IMR-90 (cell line): ENCODE data around the gene CRHBP. TPM values are rescaled to one million over a fixed set of nuclear protein-coding genes. Genes with fewer than 3 reads are reported as not detected.

Experiments used
- ATAC-seq: fragments of 200-7000 bp; cut with Tn5 transposase; 2 replicates; pipeline ENCODE4 v1.9.1; 2020; ENCODE audit warnings: low read depth, mild to moderate bottlenecking, moderate library complexity
- BruUV-seq: library from RNA; stranded (reverse); fragments of 400-500 nt; replicated peaks from 2 replicates; lab custom pipeline; 2021; lab: Mats Ljungman, UMichigan
- CTCF ChIA-PET: fragments of 300-600 bp; formaldehyde crosslinking; extraction: SDS; loops from one replicate; lab custom pipeline; 2021; ENCODE audit warnings: antibody characterized with exemption; lab: Yijun Ruan, JAX
- POLR2A ChIA-PET: fragments of 300-600 bp; sonication (Branson Sonifier 250); formaldehyde crosslinking; loops from one replicate; lab custom pipeline; 2022; ENCODE audit warnings: antibody characterized with exemption; ENCODE audit not compliant: unreplicated experiment; lab: Charles Lee
- DNase-seq: peaks from one replicate; pipeline ENCODE4 v3.0.0; 2013
- H2AFZ ChIP-seq: replicated peaks from 2 replicates; pipeline ENCODE3; 2013; ENCODE audit warnings: low read length, mild to moderate bottlenecking; ENCODE audit not compliant: poor library complexity
- H2AK5ac ChIP-seq: 2 replicates; pipeline ENCODE4 v1.6.1; 2013; ENCODE audit warnings: low read depth, low read length, inconsistent platforms
- H2AK9ac ChIP-seq: replicated peaks from 2 replicates; pipeline ENCODE3; 2013; ENCODE audit warnings: mild to moderate bottlenecking, low read depth, low read length, moderate library complexity; ENCODE audit not compliant: poor library complexity
- H2BK120ac ChIP-seq: 2 replicates; pipeline ENCODE4 v1.6.1; 2013; ENCODE audit warnings: low read depth, low read length, inconsistent platforms
- H2BK15ac ChIP-seq: 3 replicates; pipeline ENCODE4 v1.6.1; 2013; ENCODE audit warnings: low read depth, low read length, inconsistent platforms
- H2BK20ac ChIP-seq: 2 replicates; pipeline ENCODE4 v1.6.1; 2013; ENCODE audit warnings: low read depth, mild to moderate bottlenecking, inconsistent platforms, low read length, moderate library complexity
- H2BK5ac ChIP-seq: 2 replicates; pipeline ENCODE4 v1.6.1; 2013; ENCODE audit warnings: mild to moderate bottlenecking, low read depth, low read length, inconsistent platforms; ENCODE audit not compliant: poor library complexity, severe bottlenecking
- H3K14ac ChIP-seq: replicated peaks from 2 replicates; pipeline ENCODE4 v1.6.1; 2013; ENCODE audit warnings: low read depth, low read length, inconsistent platforms
- H3K18ac ChIP-seq: 2 replicates; pipeline ENCODE4 v1.6.1; 2013; ENCODE audit warnings: low read depth, low read length, control low read depth
- H3K23ac ChIP-seq: 2 replicates; pipeline ENCODE4 v1.6.1; 2013; ENCODE audit warnings: low read depth, low read length, inconsistent platforms
- H3K27ac ChIP-seq: 2 replicates; pipeline ENCODE4 v1.5.1; 2013; ENCODE audit warnings: mild to moderate bottlenecking, control low read depth, low read length; ENCODE audit not compliant: insufficient read depth
- H3K27me3 ChIP-seq: 2 replicates; pipeline ENCODE4 v1.6.1; 2013; ENCODE audit warnings: low read length; ENCODE audit not compliant: control insufficient read depth, insufficient read depth
- H3K36me3 ChIP-seq: 2 replicates; pipeline ENCODE4 v1.6.1; 2013; ENCODE audit warnings: low read length, mixed read lengths; ENCODE audit not compliant: control insufficient read depth, insufficient read depth
- H3K4ac ChIP-seq: 2 replicates; pipeline ENCODE4 v1.6.1; 2013; ENCODE audit warnings: low read depth, low read length, inconsistent platforms
- H3K4me1 ChIP-seq: 2 replicates; pipeline ENCODE4 v1.6.1; 2013; ENCODE audit warnings: low read length, mixed read lengths; ENCODE audit not compliant: control insufficient read depth, insufficient read depth
- H3K4me2 ChIP-seq: 2 replicates; pipeline ENCODE4 v1.6.1; 2013; ENCODE audit warnings: low read depth, mild to moderate bottlenecking, control low read depth, low read length, moderate library complexity
- H3K4me3 ChIP-seq: 2 replicates; pipeline ENCODE4 v1.5.1; 2013; ENCODE audit warnings: low read depth, mild to moderate bottlenecking, control low read depth, low read length, moderate library complexity; ENCODE audit not compliant: insufficient read depth
- H3K56ac ChIP-seq: 2 replicates; pipeline ENCODE4 v1.6.1; 2013; ENCODE audit warnings: low read length, inconsistent platforms; ENCODE audit not compliant: insufficient read depth; ENCODE audit errors: extremely low read depth
- H3K79me1 ChIP-seq, 2 experiments: 2 replicates each; pipeline ENCODE4 v1.6.1; 2013; ENCODE audit warnings: low read length in 2 of 2, inconsistent platforms in 1 of 2, low read depth in 1 of 2
- H3K9ac ChIP-seq: 2 replicates; pipeline ENCODE4 v1.6.1; 2013; ENCODE audit warnings: low read depth, low read length, control low read depth
- H3K9me1 ChIP-seq: 2 replicates; pipeline ENCODE4 v1.6.1; 2013; ENCODE audit warnings: low read length, inconsistent platforms; ENCODE audit not compliant: insufficient read depth
- H3K9me3 ChIP-seq: 2 replicates; pipeline ENCODE4 v1.6.1; 2013; ENCODE audit warnings: low read length; ENCODE audit not compliant: control insufficient read depth, insufficient read depth
- H4K20me1 ChIP-seq: 2 replicates; pipeline ENCODE4 v1.6.1; 2013; ENCODE audit warnings: low read length, inconsistent platforms; ENCODE audit not compliant: insufficient read depth
- H4K5ac ChIP-seq: 2 replicates; pipeline ENCODE4 v1.6.1; 2013; ENCODE audit warnings: mild to moderate bottlenecking, low read depth, low read length, control low read depth
- H4K8ac ChIP-seq, 2 experiments: 2 replicates each; pipeline ENCODE4 v1.6.1; 2013; ENCODE audit warnings: low read depth in 2 of 2, low read length in 2 of 2, control low read depth in 1 of 2, inconsistent platforms in 1 of 2
- H4K91ac ChIP-seq: 2 replicates; pipeline ENCODE4 v1.6.1; 2013; ENCODE audit warnings: low read depth, low read length, inconsistent platforms; ENCODE audit not compliant: insufficient read depth
- BHLHE40 ChIP-seq: fragments of 150-350 bp; IDR thresholded peaks from 2 replicates; pipeline ENCODE4 v1.6.1; 2016; ENCODE audit warnings: mild to moderate bottlenecking, low read depth, low read length
- CEBPB ChIP-seq: IDR thresholded peaks from 2 replicates; pipeline ENCODE4 v1.6.1; 2012; ENCODE audit warnings: low read depth, low read length, improper control_type of control experiment
- CHD1 ChIP-seq: IDR thresholded peaks from 2 replicates; pipeline ENCODE4 v1.6.1; 2012; ENCODE audit warnings: low read depth, low read length, improper control_type of control experiment
- FOS ChIP-seq: fragments of 150-350 bp; IDR thresholded peaks from 2 replicates; pipeline ENCODE4 v1.6.1; 2016; ENCODE audit warnings: low read depth, low read length
- MAFK ChIP-seq: IDR thresholded peaks from 2 replicates; pipeline ENCODE4 v1.6.1; 2012; ENCODE audit warnings: low read depth, low read length, improper control_type of control experiment
- MXI1 ChIP-seq: IDR thresholded peaks from 2 replicates; pipeline ENCODE4 v1.6.1; 2012; ENCODE audit warnings: low read depth, mild to moderate bottlenecking, low read length, moderate library complexity, borderline replicate concordance
- NFE2L2 ChIP-seq: fragments of 150-350 bp; IDR thresholded peaks from 2 replicates; pipeline ENCODE4 v1.6.1; 2016; ENCODE audit warnings: low read depth, mild to moderate bottlenecking, low read length
- POLR2A ChIP-seq: IDR thresholded peaks from 2 replicates; pipeline ENCODE4 v1.6.1; 2012; ENCODE audit warnings: mild to moderate bottlenecking, low read depth, low read length
- RCOR1 ChIP-seq: IDR thresholded peaks from 2 replicates; pipeline ENCODE4 v1.6.1; 2012; ENCODE audit warnings: mild to moderate bottlenecking, low read length, improper control_type of control experiment; ENCODE audit not compliant: insufficient replicate concordance
- RFX5 ChIP-seq: IDR thresholded peaks from 2 replicates; pipeline ENCODE4 v1.8.0; 2012; ENCODE audit warnings: low read depth, mild to moderate bottlenecking, low read length, moderate library complexity
- SMC3 ChIP-seq: fragments of 150-350 bp; IDR thresholded peaks from 2 replicates; pipeline ENCODE4 v1.6.1; 2016; ENCODE audit warnings: low read depth, mild to moderate bottlenecking, antibody characterized with exemption, low read length, moderate library complexity
- WGBS, 2 experiments: methylation state at CpG; one replicate each; pipeline versions ENCODE4 v1.1.5 to v1.1.7; 2013; ENCODE audit warnings: missing lambda C conversion rate in 2 of 2; ENCODE audit not compliant: insufficient read length in 1 of 2; ENCODE audit errors: extremely low coverage in 2 of 2; 5-methylcytosine and 5-hydroxymethylcytosine counted together
- dilution Hi-C: fragments of 300-500 bp; cut with HindIII; formaldehyde crosslinking; loops from one replicate; pipeline ENCODE4 v1.14.3; 2018; ENCODE audit warnings: low sequenced_read_pairs; ENCODE audit not compliant: unreplicated experiment
- in situ Hi-C: fragments of 300-500 bp; cut with MboI; formaldehyde crosslinking; loops from 3 replicates; pipeline ENCODE4 v1.14.3; 2019; ENCODE audit warnings: low sequenced_read_pairs, inconsistent platforms, mixed read lengths
- intact Hi-C: fragments of 100-400 bp; cut with micrococcal nuclease; formaldehyde crosslinking; loops from 2 replicates; pipeline ENCODE4 v1.10.0; 2022
- polyA plus RNA-seq, 3 experiments: library from polyadenylated mRNA; depleted of rRNA; stranded (reverse); fragments of >200 nt; gene quantifications; 2 replicates each; pipeline ENCODE4 v1.2.3, GENCODE V29; 2012; ENCODE audit warnings: low replicate concordance in 1 of 3
- total RNA-seq: library from RNA; depleted of rRNA; stranded (reverse); fragments of >200 nt; gene quantifications from 2 replicates; pipeline ENCODE4 v1.2.3, GENCODE V29; 2012
- TF ChIP-seq, protein P1 (sequence below): conservative IDR thresholded peaks from 2 replicates; pipeline ENCODE4 v1.5.1; 2012; ENCODE audit warnings: mild to moderate bottlenecking, low read depth, low read length, improper control_type of control experiment
- TF ChIP-seq, protein P2 (sequence below): fragments of 150-350 bp; IDR thresholded peaks from 2 replicates; pipeline ENCODE4 v1.6.1; 2017; ENCODE audit warnings: mild to moderate bottlenecking, antibody characterized with exemption, low read length, low read depth
- TF ChIP-seq, protein P3 (sequence below): fragments of 150-350 bp; IDR thresholded peaks from 2 replicates; pipeline ENCODE4 v1.6.1; 2016; ENCODE audit warnings: low read depth, mild to moderate bottlenecking, low read length, moderate library complexity, borderline replicate concordance

CRHBP gene
- total and polyA plus RNA-seq, 2 of the 4 experiments (the other 2 are of a cell fraction): 0.09 TPM; not detected in 1

DNA sequence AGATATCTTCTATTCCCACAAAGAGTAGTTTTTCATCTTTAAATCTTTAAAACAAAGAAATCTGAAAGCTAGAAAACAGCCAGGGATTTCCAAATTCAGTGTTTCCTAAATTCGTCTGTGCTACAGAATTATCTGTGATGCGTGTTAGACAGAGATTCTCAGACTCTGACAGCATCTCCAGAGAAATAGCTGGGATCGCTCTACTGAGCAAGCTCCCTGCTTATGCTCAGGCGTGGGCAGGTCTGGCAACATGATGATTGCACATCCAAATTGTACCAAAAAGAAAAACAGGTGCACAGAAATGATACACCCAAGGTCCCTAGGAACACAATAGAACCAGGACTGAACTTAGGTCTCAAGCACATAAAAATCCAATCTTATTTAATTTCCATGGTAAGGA lies 22.8 kb upstream of the CRHBP start:
- Histone ChIP-seq H3K4ac (no peak overlapping the region), H4K5ac (no peak overlapping the region), H3K9ac (no peak overlapping the region), H3K14ac (no peak overlapping the region), H4K20me1 (no peaks in the 10 kb centered on the region), H2BK20ac (no peak overlapping the region), H3K4me3 (no peak overlapping the region), H3K4me1 (no peaks in the 10 kb centered on the region), H3K23ac (no peak overlapping the region), H2AFZ (no peak overlapping the region), H3K18ac (no peak overlapping the region), H3K56ac (no peak overlapping the region), H3K9me1 (no peaks in the 10 kb centered on the region), H3K4me2 (no peak overlapping the region), H4K91ac (no peak overlapping the region), H3K36me3 (no peaks in the 10 kb centered on the region), H3K27ac (no peak overlapping the region), H2BK15ac (no peak overlapping the region), H2AK5ac (no peak overlapping the region), H2AK9ac (no peak overlapping the region), H4K8ac (no peak overlapping the region), H3K9me3 (no peaks in the 10 kb centered on the region), H3K27me3 (peaks cover 25% of the 10 kb centered on the region), H2BK5ac (no peak overlapping the region), H3K79me1 (no peaks in the 10 kb centered on the region), H2BK120ac (no peak overlapping the region)
- in situ Hi-C loops (no loop called here), dilution Hi-C loops (no loop called here), intact Hi-C loops (no loop called here)
- ChIA-PET POLR2A (no interaction called here), CTCF (no interaction called here)
- WGBS, 2 experiments: 40% methylated on average over 3 of the region's 4 CpGs; no CpG with 5 or more reads in 1 of the 2 experiments
- DNase-seq (no peak), ATAC-seq (no peak)
- BruUV-seq: no TSS peak
- TF ChIP-seq, protein P1, sequence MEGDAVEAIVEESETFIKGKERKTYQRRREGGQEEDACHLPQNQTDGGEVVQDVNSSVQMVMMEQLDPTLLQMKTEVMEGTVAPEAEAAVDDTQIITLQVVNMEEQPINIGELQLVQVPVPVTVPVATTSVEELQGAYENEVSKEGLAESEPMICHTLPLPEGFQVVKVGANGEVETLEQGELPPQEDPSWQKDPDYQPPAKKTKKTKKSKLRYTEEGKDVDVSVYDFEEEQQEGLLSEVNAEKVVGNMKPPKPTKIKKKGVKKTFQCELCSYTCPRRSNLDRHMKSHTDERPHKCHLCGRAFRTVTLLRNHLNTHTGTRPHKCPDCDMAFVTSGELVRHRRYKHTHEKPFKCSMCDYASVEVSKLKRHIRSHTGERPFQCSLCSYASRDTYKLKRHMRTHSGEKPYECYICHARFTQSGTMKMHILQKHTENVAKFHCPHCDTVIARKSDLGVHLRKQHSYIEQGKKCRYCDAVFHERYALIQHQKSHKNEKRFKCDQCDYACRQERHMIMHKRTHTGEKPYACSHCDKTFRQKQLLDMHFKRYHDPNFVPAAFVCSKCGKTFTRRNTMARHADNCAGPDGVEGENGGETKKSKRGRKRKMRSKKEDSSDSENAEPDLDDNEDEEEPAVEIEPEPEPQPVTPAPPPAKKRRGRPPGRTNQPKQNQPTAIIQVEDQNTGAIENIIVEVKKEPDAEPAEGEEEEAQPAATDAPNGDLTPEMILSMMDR: no peak
- TF ChIP-seq CEBPB (no peak), SMC3 (no peak), NFE2L2 (no peak), MAFK (no peak), CHD1 (no peak), BHLHE40 (no peak), RCOR1 (no peak), POLR2A (no peak), FOS (no peak), RFX5 (no peak), MXI1 (no peak)
- TF ChIP-seq, protein P2, sequence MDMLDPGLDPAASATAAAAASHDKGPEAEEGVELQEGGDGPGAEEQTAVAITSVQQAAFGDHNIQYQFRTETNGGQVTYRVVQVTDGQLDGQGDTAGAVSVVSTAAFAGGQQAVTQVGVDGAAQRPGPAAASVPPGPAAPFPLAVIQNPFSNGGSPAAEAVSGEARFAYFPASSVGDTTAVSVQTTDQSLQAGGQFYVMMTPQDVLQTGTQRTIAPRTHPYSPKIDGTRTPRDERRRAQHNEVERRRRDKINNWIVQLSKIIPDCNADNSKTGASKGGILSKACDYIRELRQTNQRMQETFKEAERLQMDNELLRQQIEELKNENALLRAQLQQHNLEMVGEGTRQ: no peak
- TF ChIP-seq, protein P3, sequence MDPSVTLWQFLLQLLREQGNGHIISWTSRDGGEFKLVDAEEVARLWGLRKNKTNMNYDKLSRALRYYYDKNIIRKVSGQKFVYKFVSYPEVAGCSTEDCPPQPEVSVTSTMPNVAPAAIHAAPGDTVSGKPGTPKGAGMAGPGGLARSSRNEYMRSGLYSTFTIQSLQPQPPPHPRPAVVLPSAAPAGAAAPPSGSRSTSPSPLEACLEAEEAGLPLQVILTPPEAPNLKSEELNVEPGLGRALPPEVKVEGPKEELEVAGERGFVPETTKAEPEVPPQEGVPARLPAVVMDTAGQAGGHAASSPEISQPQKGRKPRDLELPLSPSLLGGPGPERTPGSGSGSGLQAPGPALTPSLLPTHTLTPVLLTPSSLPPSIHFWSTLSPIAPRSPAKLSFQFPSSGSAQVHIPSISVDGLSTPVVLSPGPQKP: no peak
